Measurements from ENCODE around the gene ADARB2. TPM values are rescaled to one million over a fixed set of nuclear protein-coding genes. Genes with fewer than 3 reads are reported as not detected.
A peak's percentile ranks its signal among the peaks of the same experiment; 100 is the strongest.

The ADARB2 gene
- total and polyA plus RNA-seq, 7 experiments from 2014 or later: 0.05 to 13.6 (median 6.3) TPM; not detected in 3

DNA sequence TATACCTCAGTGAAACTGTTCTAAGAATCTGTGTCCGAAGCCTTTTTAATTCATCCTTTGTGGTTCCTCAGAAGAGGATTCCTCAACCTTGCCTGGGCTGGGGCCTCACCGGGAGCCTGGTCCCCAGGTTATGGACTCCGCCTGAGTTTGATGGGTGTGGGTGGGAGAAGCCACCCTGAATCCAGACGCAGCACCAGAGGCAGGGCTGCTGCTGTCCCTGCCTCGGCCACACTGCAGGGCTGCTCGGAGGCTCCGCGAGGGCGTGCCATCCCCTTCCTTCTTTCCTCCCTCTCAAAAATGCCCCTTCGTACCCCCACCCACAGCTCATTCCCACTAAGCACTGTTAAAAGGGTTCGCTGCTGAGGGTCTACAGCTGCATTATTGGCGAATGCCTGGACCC, 146.3 kb downstream of the ADARB2 start:
- no peak overlapping the region for H3K27ac Mint-ChIP-seq
- no peaks in the 10 kb centered on the region for H3K27me3 ChIP-seq (ENCODE audit: control insufficient read depth in 2 of 2, insufficient read depth in 2 of 2, low read length in 2 of 2)
- no peaks in the 10 kb centered on the region for H3K4me1 ChIP-seq (ENCODE audit: control insufficient read depth in 2 of 2, insufficient read depth in 2 of 2, low read length in 2 of 2)
- peaks cover 0 to 21% (median 8%) of the 10 kb centered on the region in 11 donors for H3K9me3 Mint-ChIP-seq
- H3K36me3 Mint-ChIP-seq: no peaks in the 10 kb centered on the region
- H3K4me3 Mint-ChIP-seq: no peak overlapping the region
- peaks cover 0 to 10% (median 3%) of the 10 kb centered on the region in 5 donors for H3K27me3 Mint-ChIP-seq
- no peaks in the 10 kb centered on the region for H3K36me3 ChIP-seq (ENCODE audit: control insufficient read depth in 2 of 3, insufficient read depth in 3 of 3, low read length in 3 of 3)
- no peak for DNase-seq
- no peak overlapping the region for H3K27ac ChIP-seq (ENCODE audit: low read depth, low read length)
- no peaks in the 10 kb centered on the region for H3K4me1 Mint-ChIP-seq
- no peaks in the 10 kb centered on the region for H3K9me3 ChIP-seq (ENCODE audit: control insufficient read depth in 2 of 3, low read length in 3 of 3)
- POLR2A ChIA-PET: no interaction called here
- intact Hi-C loops (cut with micrococcal nuclease): no loop called here
- no peak for ATAC-seq
- H3K4me3 ChIP-seq (ENCODE audit: low read length): no peak overlapping the region
- CTCF ChIA-PET: no interaction called here

- no peak overlapping the region for H3K4me3 Mint-ChIP-seq
- no peak overlapping the region for H3K27ac Mint-ChIP-seq
- H3K36me3 ChIP-seq (ENCODE audit: control insufficient read depth in 2 of 3, insufficient read depth in 3 of 3, low read length in 3 of 3): no peaks in the 10 kb centered on the region
- no peak overlapping the region for H3K27ac ChIP-seq (ENCODE audit: low read depth, low read length)
- no peaks in the 10 kb centered on the region for H3K4me1 ChIP-seq (ENCODE audit: control insufficient read depth in 2 of 2, insufficient read depth in 2 of 2, low read length in 2 of 2)
- ATAC-seq: peak; percentile 27
- intact Hi-C loops (cut with micrococcal nuclease): no loop called here
- H3K27me3 ChIP-seq (ENCODE audit: control insufficient read depth in 2 of 2, insufficient read depth in 2 of 2, low read length in 2 of 2): no peaks in the 10 kb centered on the region
- no peaks in the 10 kb centered on the region for H3K36me3 Mint-ChIP-seq
- H3K4me1 Mint-ChIP-seq: no peaks in the 10 kb centered on the region
- ChIA-PET CTCF (no interaction called here), POLR2A (no interaction called here)
- H3K27me3 Mint-ChIP-seq: peaks cover 0 to 7% (median 0%) of the 10 kb centered on the region in 5 donors
- no peak for DNase-seq
- no peak overlapping the region for H3K4me3 ChIP-seq (ENCODE audit: low read length)
- H3K9me3 Mint-ChIP-seq: peaks cover 0 to 21% (median 8%) of the 10 kb centered on the region in 11 donors
- H3K9me3 ChIP-seq (ENCODE audit: control insufficient read depth in 2 of 3, low read length in 3 of 3): no peaks in the 10 kb centered on the region
Measured at GRCh38 chr10:1589257-1589656, 148.1 kb downstream of the ADARB2 start.

DNA sequence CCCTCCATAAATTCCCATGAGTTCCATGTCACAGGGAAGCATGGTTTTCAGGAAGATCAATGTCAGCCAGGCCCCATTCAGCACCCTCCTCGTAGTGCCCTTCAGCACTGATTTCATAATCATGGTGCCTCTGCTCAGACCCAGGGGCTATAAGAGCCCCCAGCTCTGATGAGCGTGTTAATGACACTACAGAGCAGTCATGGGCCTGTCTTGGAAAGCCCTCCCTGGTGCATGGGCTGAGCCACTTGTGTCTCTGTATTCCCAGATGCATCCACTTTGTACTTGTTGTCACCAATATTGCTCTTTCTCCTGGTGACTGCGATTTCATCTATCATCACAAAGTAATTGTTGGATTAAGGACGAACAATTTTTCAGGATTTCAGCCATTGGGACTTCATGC, 154.6 kb downstream of the ADARB2 start:
- ChIA-PET POLR2A (no interaction called here), CTCF (no interaction called here)
- no peak for ATAC-seq
- no peaks in the 10 kb centered on the region for H3K36me3 ChIP-seq (ENCODE audit: control insufficient read depth in 2 of 3, insufficient read depth in 3 of 3, low read length in 3 of 3)
- Mint-ChIP-seq H3K4me1 (no peaks in the 10 kb centered on the region), H3K9me3 (peaks cover 0 to 12% (median 3%) of the 10 kb centered on the region in 11 donors), H3K4me3 (no peak overlapping the region), H3K27ac (no peak overlapping the region), H3K27me3 (peaks cover 0 to 12% (median 4%) of the 10 kb centered on the region in 5 donors), H3K36me3 (no peaks in the 10 kb centered on the region)
- H3K27me3 ChIP-seq (ENCODE audit: control insufficient read depth in 2 of 2, insufficient read depth in 2 of 2, low read length in 2 of 2): no peaks in the 10 kb centered on the region
- H3K27ac ChIP-seq (ENCODE audit: low read depth, low read length): no peak overlapping the region
- H3K4me3 ChIP-seq (ENCODE audit: low read length): no peak overlapping the region
- no peaks in the 10 kb centered on the region for H3K4me1 ChIP-seq (ENCODE audit: control insufficient read depth in 2 of 2, insufficient read depth in 2 of 2, low read length in 2 of 2)
- intact Hi-C loops (cut with micrococcal nuclease): no loop called here
- H3K9me3 ChIP-seq (ENCODE audit: control insufficient read depth in 2 of 3, low read length in 3 of 3): no peaks in the 10 kb centered on the region
- no peak for DNase-seq

GRCh38 chr10:1581189-1581588, 156.1 kb downstream of the ADARB2 start:
- no peak overlapping the region for H3K4me3 Mint-ChIP-seq
- DNase-seq (no peak), ATAC-seq (no peak)
- peaks cover 0 to 3% (median 0%) of the 10 kb centered on the region in 11 donors for H3K9me3 Mint-ChIP-seq
- ChIA-PET POLR2A (no interaction called here), CTCF (no interaction called here)
- Histone ChIP-seq H3K27me3 (ENCODE audit: control insufficient read depth in 2 of 2, insufficient read depth in 2 of 2, low read length in 2 of 2) (no peaks in the 10 kb centered on the region), H3K4me3 (ENCODE audit: low read length) (no peak overlapping the region), H3K27ac (ENCODE audit: low read depth, low read length) (no peak overlapping the region), H3K4me1 (ENCODE audit: control insufficient read depth in 2 of 2, insufficient read depth in 2 of 2, low read length in 2 of 2) (no peaks in the 10 kb centered on the region), H3K36me3 (ENCODE audit: control insufficient read depth in 2 of 3, insufficient read depth in 3 of 3, low read length in 3 of 3) (no peaks in the 10 kb centered on the region), H3K9me3 (ENCODE audit: control insufficient read depth in 2 of 3, low read length in 3 of 3) (no peaks in the 10 kb centered on the region)
- no peaks in the 10 kb centered on the region for H3K36me3 Mint-ChIP-seq
- H3K4me1 Mint-ChIP-seq: no peaks in the 10 kb centered on the region
- intact Hi-C loops (cut with micrococcal nuclease): no loop called here
- H3K27me3 Mint-ChIP-seq: peaks cover 0 to 12% (median 4%) of the 10 kb centered on the region in 5 donors
- no peak overlapping the region for H3K27ac Mint-ChIP-seq

GRCh38 chr10:1579671-1580070, 157.7 kb downstream of the ADARB2 start:
- no peaks in the 10 kb centered on the region for H3K4me1 ChIP-seq (ENCODE audit: control insufficient read depth in 2 of 2, insufficient read depth in 2 of 2, low read length in 2 of 2)
- Mint-ChIP-seq H3K27ac (no peak overlapping the region), H3K4me3 (no peak overlapping the region), H3K36me3 (no peaks in the 10 kb centered on the region), H3K27me3 (peaks cover 0 to 20% (median 4%) of the 10 kb centered on the region in 5 donors), H3K4me1 (no peaks in the 10 kb centered on the region), H3K9me3 (peaks cover 0 to 3% (median 0%) of the 10 kb centered on the region in 11 donors)
- no peaks in the 10 kb centered on the region for H3K9me3 ChIP-seq (ENCODE audit: control insufficient read depth in 2 of 3, low read length in 3 of 3)
- intact Hi-C loops (cut with micrococcal nuclease): no loop called here
- no peaks in the 10 kb centered on the region for H3K27me3 ChIP-seq (ENCODE audit: control insufficient read depth in 2 of 2, insufficient read depth in 2 of 2, low read length in 2 of 2)
- no peak for ATAC-seq
- H3K36me3 ChIP-seq (ENCODE audit: control insufficient read depth in 2 of 3, insufficient read depth in 3 of 3, low read length in 3 of 3): no peaks in the 10 kb centered on the region
- H3K27ac ChIP-seq (ENCODE audit: low read depth, low read length): no peak overlapping the region
- H3K4me3 ChIP-seq (ENCODE audit: low read length): no peak overlapping the region
- no peak for DNase-seq
- POLR2A ChIA-PET: no interaction called here
- CTCF ChIA-PET: no interaction called here

DNA sequence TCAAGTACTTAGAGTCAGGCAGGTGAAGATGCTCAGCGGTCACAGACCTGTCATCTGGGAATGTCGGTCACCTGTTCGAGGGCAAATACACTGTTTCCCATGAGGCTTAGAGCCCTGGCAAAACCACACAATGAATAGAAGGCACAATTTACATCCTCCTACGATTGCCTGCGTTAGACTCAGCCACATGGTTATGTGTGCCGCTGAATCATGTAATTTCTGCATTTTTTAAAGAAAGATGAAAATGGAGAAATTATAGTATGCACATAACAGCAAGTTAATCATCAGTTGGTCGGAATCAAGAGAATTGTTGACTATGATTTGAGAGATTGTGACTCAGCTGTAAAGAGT, 158.2 kb downstream of the ADARB2 start:
- intact Hi-C loops (cut with micrococcal nuclease): no loop called here
- no peak overlapping the region for H3K27ac Mint-ChIP-seq
- ChIA-PET CTCF (no interaction called here), POLR2A (no interaction called here)
- H3K4me1 Mint-ChIP-seq: no peaks in the 10 kb centered on the region
- H3K27me3 Mint-ChIP-seq: peaks cover 0 to 23% (median 6%) of the 10 kb centered on the region in 5 donors
- H3K4me3 Mint-ChIP-seq: no peak overlapping the region
- H3K9me3 Mint-ChIP-seq: peaks cover 0 to 3% (median 0%) of the 10 kb centered on the region in 11 donors
- no peaks in the 10 kb centered on the region for H3K9me3 ChIP-seq (ENCODE audit: control insufficient read depth in 2 of 3, low read length in 3 of 3)
- no peak for ATAC-seq
- no peaks in the 10 kb centered on the region for H3K4me1 ChIP-seq (ENCODE audit: control insufficient read depth in 2 of 2, insufficient read depth in 2 of 2, low read length in 2 of 2)
- no peaks in the 10 kb centered on the region for H3K36me3 ChIP-seq (ENCODE audit: control insufficient read depth in 2 of 3, insufficient read depth in 3 of 3, low read length in 3 of 3)
- H3K4me3 ChIP-seq (ENCODE audit: low read length): no peak overlapping the region
- DNase-seq: no peak
- no peaks in the 10 kb centered on the region for H3K36me3 Mint-ChIP-seq
- no peak overlapping the region for H3K27ac ChIP-seq (ENCODE audit: low read depth, low read length)
- H3K27me3 ChIP-seq (ENCODE audit: control insufficient read depth in 2 of 2, insufficient read depth in 2 of 2, low read length in 2 of 2): no peaks in the 10 kb centered on the region

- no peak overlapping the region for H3K4me3 Mint-ChIP-seq
- intact Hi-C loops (cut with micrococcal nuclease): no loop called here
Measured at GRCh38 chr10:1578392-1579140, 158.8 kb downstream of the ADARB2 start.

More at GRCh38 chr10:1578392-1579140, 158.8 kb downstream of the ADARB2 start:
- no peak for ATAC-seq
- peaks cover 0 to 21% (median 4%) of the 10 kb centered on the region in 5 donors for H3K27me3 Mint-ChIP-seq
- Histone ChIP-seq H3K27me3 (ENCODE audit: control insufficient read depth in 2 of 2, insufficient read depth in 2 of 2, low read length in 2 of 2) (no peaks in the 10 kb centered on the region), H3K27ac (ENCODE audit: low read depth, low read length) (no peak overlapping the region), H3K4me3 (ENCODE audit: low read length) (no peak overlapping the region), H3K4me1 (ENCODE audit: control insufficient read depth in 2 of 2, insufficient read depth in 2 of 2, low read length in 2 of 2) (no peaks in the 10 kb centered on the region), H3K9me3 (ENCODE audit: control insufficient read depth in 2 of 3, low read length in 3 of 3) (no peaks in the 10 kb centered on the region), H3K36me3 (ENCODE audit: control insufficient read depth in 2 of 3, insufficient read depth in 3 of 3, low read length in 3 of 3) (no peaks in the 10 kb centered on the region)
- H3K27ac Mint-ChIP-seq: no peak overlapping the region
- peaks cover 0 to 3% (median 0%) of the 10 kb centered on the region in 11 donors for H3K9me3 Mint-ChIP-seq
- DNase-seq: no peak
- no peaks in the 10 kb centered on the region for H3K36me3 Mint-ChIP-seq
- H3K4me1 Mint-ChIP-seq: no peaks in the 10 kb centered on the region
- POLR2A ChIA-PET: no interaction called here
- CTCF ChIA-PET: no interaction called here

All from naive thymus-derived CD4-positive, alpha-beta T cell (primary cell).